ENCODE results near the gene THADA. TPM values are rescaled to one million over a fixed set of nuclear protein-coding genes. Genes with fewer than 3 reads are reported as not detected.
A peak's percentile ranks its signal among the peaks of the same experiment; 100 is the strongest.

THADA gene
- total RNA-seq, 4 donors from 2014 or later: 31.2 to 68.8 (median 54.9) TPM

DNA sequence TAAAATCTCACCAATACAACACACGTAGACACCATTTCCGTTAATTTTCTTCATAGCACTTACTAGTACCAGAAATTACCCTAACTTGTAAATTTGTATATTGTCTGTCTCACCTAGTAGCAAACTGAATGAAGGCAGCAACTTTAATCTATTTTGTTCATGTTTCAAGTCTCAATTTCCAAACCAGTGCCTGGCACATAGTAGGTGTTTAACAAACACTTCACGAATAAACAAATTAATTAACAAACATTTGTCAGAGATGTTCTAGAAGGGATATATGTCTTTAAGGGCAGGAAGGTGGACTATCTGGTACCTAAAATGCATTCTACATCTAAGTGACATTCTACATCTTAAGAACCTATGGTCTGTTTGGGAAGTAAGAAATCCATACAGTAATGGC, 963 bp downstream of the THADA start:
- Histone ChIP-seq H3K27ac (no peak overlapping the region), H3K4me1 (peaks cover 5 to 7% of the 10 kb centered on the region in 2 donors), H3K27me3 (no peaks in the 10 kb centered on the region), H3K36me3 (no peaks in the 10 kb centered on the region), H3K9me3 (no peaks in the 10 kb centered on the region), H3K4me3 (peak overlapping the region; percentile 81 to 86)
- DNase-seq: no peak
- intact Hi-C loops (cut with DNase I; ENCODE audit: low total_unique reads): no loop called here
- TF ChIP-seq, protein P1, sequence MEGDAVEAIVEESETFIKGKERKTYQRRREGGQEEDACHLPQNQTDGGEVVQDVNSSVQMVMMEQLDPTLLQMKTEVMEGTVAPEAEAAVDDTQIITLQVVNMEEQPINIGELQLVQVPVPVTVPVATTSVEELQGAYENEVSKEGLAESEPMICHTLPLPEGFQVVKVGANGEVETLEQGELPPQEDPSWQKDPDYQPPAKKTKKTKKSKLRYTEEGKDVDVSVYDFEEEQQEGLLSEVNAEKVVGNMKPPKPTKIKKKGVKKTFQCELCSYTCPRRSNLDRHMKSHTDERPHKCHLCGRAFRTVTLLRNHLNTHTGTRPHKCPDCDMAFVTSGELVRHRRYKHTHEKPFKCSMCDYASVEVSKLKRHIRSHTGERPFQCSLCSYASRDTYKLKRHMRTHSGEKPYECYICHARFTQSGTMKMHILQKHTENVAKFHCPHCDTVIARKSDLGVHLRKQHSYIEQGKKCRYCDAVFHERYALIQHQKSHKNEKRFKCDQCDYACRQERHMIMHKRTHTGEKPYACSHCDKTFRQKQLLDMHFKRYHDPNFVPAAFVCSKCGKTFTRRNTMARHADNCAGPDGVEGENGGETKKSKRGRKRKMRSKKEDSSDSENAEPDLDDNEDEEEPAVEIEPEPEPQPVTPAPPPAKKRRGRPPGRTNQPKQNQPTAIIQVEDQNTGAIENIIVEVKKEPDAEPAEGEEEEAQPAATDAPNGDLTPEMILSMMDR (IDR thresholded peaks at IDR 0.05): no peak
- no peak for TF ChIP-seq POLR2A (IDR thresholded peaks at IDR 0.05)

DNA sequence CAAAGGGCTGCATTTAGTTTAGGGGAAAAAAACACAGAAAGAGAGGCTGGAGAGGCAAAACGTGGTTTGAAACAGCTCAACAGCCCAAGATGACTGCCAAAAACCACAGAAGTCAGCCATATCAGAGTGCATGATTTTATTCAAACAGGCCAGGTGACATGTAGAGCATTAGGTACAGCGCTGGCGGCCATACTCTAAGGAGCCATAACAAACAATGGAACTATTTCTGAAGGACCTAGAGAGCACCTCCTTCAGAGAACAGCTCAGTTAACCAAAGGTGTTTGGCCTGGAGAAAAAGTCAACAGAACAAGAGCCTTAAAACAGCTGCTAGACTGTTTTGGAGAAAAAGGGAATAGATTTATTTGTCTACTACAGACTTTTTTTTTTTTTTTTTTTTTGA, 2.6 kb downstream of the THADA start:
- DNase-seq: no peak
- intact Hi-C loops (cut with DNase I; ENCODE audit: low total_unique reads): no loop called here
- H3K4me3 ChIP-seq: no peak overlapping the region
- TF ChIP-seq POLR2A (IDR thresholded peaks at IDR 0.05): no peak
- TF ChIP-seq, protein P1 (IDR thresholded peaks at IDR 0.05): no peak
- no peaks in the 10 kb centered on the region for H3K36me3 ChIP-seq
- H3K9me3 ChIP-seq: no peaks in the 10 kb centered on the region
- no peak overlapping the region for H3K27ac ChIP-seq
- H3K27me3 ChIP-seq: no peaks in the 10 kb centered on the region
- H3K4me1 ChIP-seq: peaks cover 5 to 7% of the 10 kb centered on the region in 2 donors

DNA sequence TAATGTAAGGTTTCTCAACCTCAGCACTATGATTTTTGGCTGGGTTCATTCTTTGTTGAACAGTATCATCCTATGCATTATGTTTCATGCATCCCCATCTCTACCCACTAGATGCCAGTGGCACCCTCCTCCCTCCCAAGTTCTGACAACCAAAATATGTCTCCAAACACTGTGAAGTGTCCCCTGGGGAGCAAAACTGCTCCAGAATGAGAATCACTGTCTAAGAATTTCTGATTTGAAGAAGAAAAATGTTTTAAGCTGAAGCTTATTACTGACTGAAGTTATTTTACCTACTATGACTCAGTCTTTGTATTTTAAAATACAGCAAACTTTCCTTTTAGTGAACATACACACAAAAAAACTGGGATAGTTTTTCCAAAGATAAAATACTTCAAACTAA, 3.4 kb downstream of the THADA start:
- Histone ChIP-seq H3K4me1 (peaks cover 5 to 7% of the 10 kb centered on the region in 2 donors), H3K4me3 (no peak overlapping the region), H3K9me3 (no peaks in the 10 kb centered on the region), H3K27me3 (no peaks in the 10 kb centered on the region), H3K27ac (no peak overlapping the region), H3K36me3 (no peaks in the 10 kb centered on the region)
- intact Hi-C loops (cut with DNase I; ENCODE audit: low total_unique reads): no loop called here
- TF ChIP-seq, protein P1 (IDR thresholded peaks at IDR 0.05): no peak
- TF ChIP-seq POLR2A (IDR thresholded peaks at IDR 0.05): no peak
- no peak for DNase-seq

DNA sequence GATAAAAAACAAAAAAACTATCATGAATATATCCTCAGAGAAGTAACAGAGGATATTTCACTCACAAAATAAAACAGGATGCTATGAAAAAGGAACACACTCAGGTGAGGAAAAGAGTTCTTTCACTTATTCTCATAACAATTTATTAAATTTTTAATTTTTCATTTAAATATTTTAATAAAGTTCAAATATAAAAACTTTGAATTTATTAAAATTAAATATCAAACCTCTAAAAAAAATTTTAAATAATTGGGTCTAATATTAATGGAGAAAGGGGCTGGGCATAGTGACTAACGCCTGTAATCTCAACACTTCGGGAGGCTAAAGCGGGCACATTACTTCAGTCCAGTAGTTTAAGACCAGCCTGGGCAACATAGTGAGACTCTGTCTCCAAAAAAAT, 10.1 kb downstream of the THADA start:
- no peaks in the 10 kb centered on the region for H3K36me3 ChIP-seq
- no peak for DNase-seq
- H3K27me3 ChIP-seq: no peaks in the 10 kb centered on the region
- intact Hi-C loops (cut with DNase I; ENCODE audit: low total_unique reads): no loop called here
- H3K4me1 ChIP-seq: no peaks in the 10 kb centered on the region
- H3K9me3 ChIP-seq: no peaks in the 10 kb centered on the region
- H3K4me3 ChIP-seq: no peak overlapping the region
- TF ChIP-seq POLR2A (IDR thresholded peaks at IDR 0.05): no peak
- TF ChIP-seq, protein P1 (IDR thresholded peaks at IDR 0.05): no peak
- H3K27ac ChIP-seq: no peak overlapping the region

DNA sequence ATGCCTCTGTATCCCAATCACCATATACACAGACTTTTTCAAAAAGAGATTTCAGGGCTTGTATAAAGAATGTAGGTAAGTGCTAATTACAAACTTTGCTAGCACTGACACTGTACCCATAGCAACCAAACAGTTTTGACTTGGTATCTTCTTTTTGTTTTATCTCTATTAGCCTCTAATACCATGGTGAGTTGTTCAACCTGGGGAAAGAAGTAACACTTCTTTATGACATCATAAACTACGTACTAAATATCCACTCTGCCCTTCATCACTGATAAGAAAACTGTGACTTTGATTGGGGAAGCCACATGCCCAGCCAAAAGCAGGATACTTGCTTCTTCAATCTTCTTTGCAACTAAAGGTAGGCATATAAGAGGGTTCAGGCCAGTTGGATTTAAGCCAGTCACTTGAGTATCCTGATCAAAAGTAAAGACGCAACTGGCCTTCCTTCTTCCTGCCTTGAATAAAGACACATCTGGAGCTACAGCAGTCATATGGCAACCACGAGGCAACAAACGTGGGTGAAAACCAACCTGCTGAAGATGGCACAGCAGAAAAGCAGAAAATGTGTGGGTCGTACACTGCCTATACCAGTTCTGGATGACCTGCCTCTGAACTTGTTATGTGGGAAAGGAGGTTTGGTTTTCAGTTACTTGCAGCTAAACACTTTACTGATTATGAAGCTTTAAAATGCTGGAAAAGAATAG, 16.4 kb downstream of the THADA start:
- Histone ChIP-seq H3K27me3 (no peaks in the 10 kb centered on the region), H3K36me3 (no peaks in the 10 kb centered on the region), H3K4me3 (no peak overlapping the region), H3K27ac (no peak overlapping the region), H3K9me3 (no peaks in the 10 kb centered on the region), H3K4me1 (no peaks in the 10 kb centered on the region)
- DNase-seq: no peak
- no peak for TF ChIP-seq POLR2A (IDR thresholded peaks at IDR 0.05)
- TF ChIP-seq, protein P1 (IDR thresholded peaks at IDR 0.05): no peak
- intact Hi-C loops (cut with DNase I; ENCODE audit: low total_unique reads): no loop called here
